Stimulated activated CD4-positive, alpha-beta T cell treated with anti-CD3 and anti-CD28 coated beads, Interleukin-12 subunit alpha, Interleukin-12 subunit beta, amount 100 ng/mL, for 24 hours (primary cell): Measurements from ENCODE around the gene RNF113B.

ENCODE experiments used
- DNase-seq, 2 experiments: peaks; one replicate each; pipeline ENCODE4 v3.0.0-alpha.2; 2020; ENCODE audit warnings: low read depth in 2 of 2

The RNF113B gene

DNA sequence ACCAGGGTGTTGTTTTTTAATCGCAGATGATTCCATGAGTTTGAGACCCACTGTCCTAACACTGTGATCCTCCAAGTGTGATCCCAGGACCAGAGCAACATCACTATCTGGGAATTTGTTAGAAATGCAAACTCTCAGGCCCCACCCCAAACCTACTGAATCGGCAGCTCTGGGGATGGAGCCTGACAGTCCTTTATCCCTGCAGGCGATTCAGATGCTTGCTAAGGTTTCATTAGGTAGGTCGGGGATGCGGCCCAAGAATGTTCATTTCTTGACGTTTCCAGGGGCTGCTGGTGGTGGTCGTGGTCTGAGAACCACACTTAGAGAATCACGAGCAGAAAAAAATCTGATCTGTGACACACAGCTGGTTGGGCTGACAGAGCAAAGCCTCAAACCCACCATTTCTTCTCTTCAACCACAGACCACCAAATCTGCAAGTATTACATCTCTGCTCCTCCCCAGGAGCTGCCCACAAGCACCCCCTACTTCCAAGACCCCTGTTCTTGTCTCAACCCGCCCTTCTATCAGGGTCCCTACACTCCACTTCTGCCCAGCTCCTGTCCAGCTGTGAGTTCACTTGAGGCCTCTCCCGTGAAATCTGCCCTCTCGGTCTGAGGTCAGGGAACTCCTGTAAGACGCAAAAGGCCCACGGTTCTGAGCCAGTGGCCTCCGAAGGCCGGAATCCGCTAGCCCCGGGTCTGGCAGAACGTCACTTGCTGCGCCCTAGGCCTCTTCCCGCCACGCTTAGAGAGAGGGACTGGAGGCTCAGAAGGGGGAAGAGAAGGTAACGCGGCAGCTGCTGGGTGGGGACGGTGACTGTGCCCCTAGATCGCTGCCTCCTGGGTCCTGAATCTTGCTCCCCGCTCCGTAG lies 35.3 kb downstream of the RNF113B start:
- no peak for DNase-seq

DNA sequence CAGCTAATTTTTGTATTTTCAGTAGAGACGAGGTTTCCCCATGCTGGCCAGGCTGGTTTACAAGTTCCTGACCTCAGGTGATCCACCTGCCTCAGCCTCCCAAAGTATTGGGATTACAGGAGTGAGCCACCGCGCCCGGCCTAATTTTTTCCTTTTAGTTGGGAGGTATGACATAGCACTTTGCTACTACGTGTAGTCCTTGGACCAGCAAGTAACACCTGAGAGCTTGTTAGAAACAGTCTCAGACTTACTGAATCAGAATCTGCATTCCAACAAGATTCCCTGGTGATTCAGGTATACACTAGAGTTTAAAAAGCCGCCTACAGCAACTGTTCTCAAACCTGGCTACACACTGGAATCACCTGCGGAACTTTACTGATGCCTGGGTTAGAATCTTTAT lies 36.0 kb downstream of the RNF113B start:
- DNase-seq: no peak

DNA sequence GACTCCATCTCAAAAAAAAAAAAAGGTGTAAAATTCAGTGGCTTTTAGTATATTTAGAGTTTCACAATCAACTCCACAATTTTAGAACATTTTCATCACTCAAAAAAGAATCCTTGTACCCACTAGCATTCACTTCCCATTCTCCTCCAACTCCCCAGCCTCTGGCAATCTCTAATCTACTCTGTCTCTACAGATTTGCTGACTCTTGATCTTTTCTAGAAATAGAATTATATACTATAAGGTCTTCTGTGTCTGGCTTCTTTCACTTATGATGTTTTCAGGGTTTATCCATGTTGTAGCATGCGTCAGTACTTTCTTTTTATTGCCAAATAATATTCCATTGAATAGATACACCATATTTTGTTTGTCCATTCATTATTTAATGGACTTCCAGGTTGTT lies 42.2 kb downstream of the RNF113B start:
- no peak for DNase-seq

DNA sequence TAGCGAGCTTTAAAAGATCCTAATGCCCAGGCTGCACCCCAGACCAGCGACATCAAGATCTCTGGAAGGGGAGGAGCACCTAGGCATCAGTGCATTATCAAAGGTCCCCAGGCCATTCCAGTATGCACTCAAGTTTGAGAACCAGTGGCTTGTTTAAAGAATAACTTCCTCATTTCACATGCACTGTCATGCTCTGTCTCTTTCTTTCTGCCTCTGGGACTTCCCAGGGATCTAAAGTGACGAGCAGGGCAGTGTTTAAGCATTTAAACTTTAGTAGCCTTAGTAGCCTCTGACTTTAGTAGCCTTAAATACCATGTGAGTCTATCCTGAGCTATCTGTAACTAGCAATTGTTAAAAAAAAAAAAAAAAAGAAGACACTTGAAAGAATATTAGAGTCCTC lies 43.1 kb downstream of the RNF113B start:
- DNase-seq: no peak

DNA sequence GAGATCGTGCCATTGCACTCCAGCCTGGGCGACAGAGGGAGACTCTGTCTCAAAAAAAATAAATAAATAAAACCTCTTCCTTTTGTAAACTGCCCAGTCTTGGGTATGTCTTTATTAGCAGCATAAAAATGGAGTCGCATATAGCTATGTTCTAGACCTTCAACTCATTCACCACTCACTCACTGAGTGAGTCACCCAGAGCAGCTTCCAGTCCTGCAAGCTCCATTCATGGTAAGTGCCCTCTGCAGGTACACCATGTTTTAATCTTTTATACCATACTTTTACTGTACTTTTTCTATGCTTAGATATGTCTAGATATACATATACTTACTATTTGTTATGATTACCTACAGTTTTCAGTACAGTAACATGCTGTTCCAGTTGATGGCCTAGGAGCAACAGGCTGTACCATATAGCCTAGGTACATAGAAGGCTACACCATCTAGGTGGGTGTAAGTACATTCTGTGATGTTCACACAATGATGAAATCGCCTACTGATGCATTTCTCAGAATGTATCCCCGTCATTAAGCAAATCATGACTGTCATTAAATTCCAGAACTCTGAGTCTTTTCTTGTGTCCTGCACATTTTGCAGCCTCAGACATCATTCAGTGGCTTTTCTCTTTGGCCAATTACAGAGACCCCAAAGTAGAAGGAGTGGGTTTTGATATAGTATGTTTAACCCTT lies 47.9 kb downstream of the RNF113B start:
- no peak for DNase-seq
